ENCODE results near the gene RBM28. TPM values are rescaled to one million over a fixed set of nuclear protein-coding genes. Genes with fewer than 3 reads are reported as not detected.

The RBM28 gene
- total and polyA plus RNA-seq, 10 of the 15 experiments (the other 5 are each of a cell fraction or from before 2014, with no cell fraction given) = 14.3 to 50.4 (median 32.8) TPM

GRCh38 chr7:128366300-128366699 lies 22.6 kb upstream of the RBM28 start:
- H3K9ac ChIP-seq (ENCODE audit: control insufficient read depth, insufficient read depth, low read length) = no peak overlapping the region
- DNase-seq (ENCODE audit: low read depth, low spot score) (no peak), ATAC-seq (no peak), FAIRE-seq (no peak)
- CTCF ChIA-PET = interaction anchor here (1.0 to 1.2 kb wide), 2 partner anchors 11 to 19 kb away, joined by 3 read pairs; no protein-coding TSS in a partner anchor
- H3K4me1 ChIP-seq (ENCODE audit: control insufficient read depth, insufficient read depth, low read length) = no peaks in the 10 kb centered on the region
- no peak overlapping the region for H3K4me2 ChIP-seq (ENCODE audit: control insufficient read depth, insufficient read depth)
- H2AFZ ChIP-seq (ENCODE audit: control insufficient read depth, low read depth, low read length) = no peak overlapping the region
- intact Hi-C loops (cut with micrococcal nuclease; ENCODE audit: unreplicated experiment) (no loop called here), in situ Hi-C loops (cut with MboI) (no loop called here)
- no peak overlapping the region for H3K27ac ChIP-seq (ENCODE audit: control insufficient read depth, insufficient read depth)
- H3K36me3 ChIP-seq (ENCODE audit: control insufficient read depth in 2 of 2, insufficient read depth in 2 of 2, low read length in 1 of 2) = no peaks in the 10 kb centered on the region
- WGBS (ENCODE audit: insufficient coverage, insufficient replicate concordance, low lambda C conversion rate, missing lambda C conversion rate) = 5% methylated on average over 1 of the region's 1 CpG
- no peaks in the 10 kb centered on the region for H4K20me1 ChIP-seq (ENCODE audit: control insufficient read depth, insufficient read depth)
- peaks cover 9 to 25% of the 10 kb centered on the region in 2 experiments for H3K27me3 ChIP-seq (replicated peaks in 1 of 2; ENCODE audit: control insufficient read depth in 2 of 2, insufficient read depth in 2 of 2, low read length in 1 of 2)
- RAD21 ChIA-PET (ENCODE audit: unreplicated experiment) = no interaction called here
- no TSS peak for BruUV-seq (replicated peaks)
- no peak for TF ChIP-seq POLR2A (IDR thresholded peaks at IDR 0.05; ENCODE audit: low read depth, low read length)
- TF ChIP-seq RELB (IDR thresholded peaks at IDR 0.05; ENCODE audit: low read depth) = no peak
- TF ChIP-seq HDGF (IDR thresholded peaks at IDR 0.05) = no peak
- no peak for TF ChIP-seq RBBP5 (conservative IDR thresholded peaks at IDR 0.05)
- H3K4me3 ChIP-seq = no peak overlapping the region
- SMC1A ChIA-PET (ENCODE audit: uncharacterized antibody, unreplicated experiment) = no interaction called here
- no peaks in the 10 kb centered on the region for H3K79me2 ChIP-seq (ENCODE audit: control insufficient read depth, insufficient read depth, low read length)
- H3K9me3 ChIP-seq (replicated peaks; ENCODE audit: control insufficient read depth, insufficient read depth, low read length) = no peaks in the 10 kb centered on the region
- POLR2A ChIA-PET = no interaction called here

GRCh38 chr7:128365432-128365831 lies 21.7 kb upstream of the RBM28 start:
- Histone ChIP-seq H3K27me3 (replicated peaks in 1 of 2; ENCODE audit: control insufficient read depth in 2 of 2, insufficient read depth in 2 of 2, low read length in 1 of 2) (peaks cover 12 to 28% of the 10 kb centered on the region in 2 experiments), H3K9ac (ENCODE audit: control insufficient read depth, insufficient read depth, low read length) (no peak overlapping the region), H3K4me2 (ENCODE audit: control insufficient read depth, insufficient read depth) (no peak overlapping the region), H3K9me3 (replicated peaks; ENCODE audit: control insufficient read depth, insufficient read depth, low read length) (no peaks in the 10 kb centered on the region), H3K79me2 (ENCODE audit: control insufficient read depth, insufficient read depth, low read length) (no peaks in the 10 kb centered on the region), H3K27ac (ENCODE audit: control insufficient read depth, insufficient read depth) (no peak overlapping the region), H3K4me1 (ENCODE audit: control insufficient read depth, insufficient read depth, low read length) (no peaks in the 10 kb centered on the region), H3K4me3 (no peak overlapping the region), H2AFZ (ENCODE audit: control insufficient read depth, low read depth, low read length) (no peak overlapping the region), H3K36me3 (ENCODE audit: control insufficient read depth in 2 of 2, insufficient read depth in 2 of 2, low read length in 1 of 2) (no peaks in the 10 kb centered on the region), H4K20me1 (ENCODE audit: control insufficient read depth, insufficient read depth) (no peaks in the 10 kb centered on the region)
- DNase-seq (ENCODE audit: low read depth, low spot score) = no peak
- CTCF ChIA-PET = interaction anchor here (0.9 to 1.0 kb wide), 2 partner anchors 18 to 21 kb away, joined by 4 read pairs; no protein-coding TSS in a partner anchor
- FAIRE-seq = no peak
- RAD21 ChIA-PET (ENCODE audit: unreplicated experiment) = no interaction called here
- 22% methylated on average over 2 of the region's 2 CpGs for WGBS (ENCODE audit: insufficient coverage, insufficient replicate concordance, low lambda C conversion rate, missing lambda C conversion rate)
- SMC1A ChIA-PET (ENCODE audit: uncharacterized antibody, unreplicated experiment) = interaction anchor here (0.6 kb wide), 1 partner anchor 69 kb away, joined by 3 read pairs; no protein-coding TSS in a partner anchor
- BruUV-seq (replicated peaks) = no TSS peak
- POLR2A ChIA-PET = no interaction called here
- TF ChIP-seq HDAC2 (IDR thresholded peaks at IDR 0.05) (no peak), POU2F2 (IDR thresholded peaks at IDR 0.05; ENCODE audit: borderline replicate concordance, low read depth, low read length) (no peak), CTCF (IDR thresholded peaks at IDR 0.05 in 2 of 3, conservative IDR thresholded peaks at IDR 0.05 in 1 of 3; ENCODE audit: control insufficient read depth in 2 of 3, extremely low read depth in 1 of 3, insufficient read depth in 1 of 3, low read depth in 3 of 3, low read length in 3 of 3) (no peak), NFYB (IDR thresholded peaks at IDR 0.05; ENCODE audit: insufficient read depth, low read depth, low read length) (no peak), ZZZ3 (IDR thresholded peaks at IDR 0.05; ENCODE audit: control insufficient read depth, insufficient read length, low read depth) (no peak), BRCA1 (IDR thresholded peaks at IDR 0.05; ENCODE audit: low read depth, low read length) (no peak), CBX3 (IDR thresholded peaks at IDR 0.05; ENCODE audit: borderline replicate concordance, low read depth) (no peak)
- in situ Hi-C loops (cut with MboI) (no loop called here), intact Hi-C loops (cut with micrococcal nuclease; ENCODE audit: unreplicated experiment) (no loop called here)
- no peak for ATAC-seq
